ENCODE measurements around the gene DGUOK.

DNA sequence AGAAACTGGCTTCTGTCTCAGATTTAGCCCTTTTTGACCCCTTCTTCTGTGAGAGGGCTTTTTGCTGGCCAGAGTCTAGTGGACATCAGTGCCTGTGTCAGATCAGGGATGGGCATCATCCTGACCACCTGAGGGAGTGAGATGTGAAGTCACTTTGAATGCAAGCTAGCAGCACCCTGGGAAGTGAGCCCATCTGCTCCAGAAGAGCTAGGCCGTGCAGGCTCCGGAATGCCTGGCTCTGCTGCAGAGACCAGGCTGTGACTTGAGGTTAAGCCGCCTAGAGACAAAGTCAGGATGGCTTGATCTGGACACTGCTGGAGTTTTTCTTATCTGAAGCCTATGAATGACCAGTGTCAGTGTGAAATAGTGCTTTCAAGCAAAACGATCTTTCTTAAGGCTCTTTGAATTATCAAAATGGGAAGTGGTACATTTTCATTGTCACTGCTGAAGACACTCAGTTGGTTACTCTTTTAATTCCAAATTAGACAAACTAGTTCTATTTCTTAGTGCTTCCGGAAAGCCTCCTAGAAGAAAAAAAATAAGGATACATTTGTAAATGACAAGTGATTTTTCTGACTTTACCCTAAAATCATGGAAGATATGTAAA lies 20.8 kb downstream of the DGUOK start:
- TF ChIP-seq POLR2A (IDR thresholded peaks at IDR 0.05; ENCODE audit: low read depth, low read length) (no peak), POLR2AphosphoS5 (IDR thresholded peaks at IDR 0.05; ENCODE audit: low read length) (no peak), SUPT20H (IDR thresholded peaks at IDR 0.05; ENCODE audit: borderline replicate concordance, control insufficient read depth, low read depth, low read length) (no peak), RAD21 (IDR thresholded peaks at IDR 0.05; ENCODE audit: insufficient read depth, low read depth, low read length) (no peak)
- TF ChIP-seq, protein P1, sequence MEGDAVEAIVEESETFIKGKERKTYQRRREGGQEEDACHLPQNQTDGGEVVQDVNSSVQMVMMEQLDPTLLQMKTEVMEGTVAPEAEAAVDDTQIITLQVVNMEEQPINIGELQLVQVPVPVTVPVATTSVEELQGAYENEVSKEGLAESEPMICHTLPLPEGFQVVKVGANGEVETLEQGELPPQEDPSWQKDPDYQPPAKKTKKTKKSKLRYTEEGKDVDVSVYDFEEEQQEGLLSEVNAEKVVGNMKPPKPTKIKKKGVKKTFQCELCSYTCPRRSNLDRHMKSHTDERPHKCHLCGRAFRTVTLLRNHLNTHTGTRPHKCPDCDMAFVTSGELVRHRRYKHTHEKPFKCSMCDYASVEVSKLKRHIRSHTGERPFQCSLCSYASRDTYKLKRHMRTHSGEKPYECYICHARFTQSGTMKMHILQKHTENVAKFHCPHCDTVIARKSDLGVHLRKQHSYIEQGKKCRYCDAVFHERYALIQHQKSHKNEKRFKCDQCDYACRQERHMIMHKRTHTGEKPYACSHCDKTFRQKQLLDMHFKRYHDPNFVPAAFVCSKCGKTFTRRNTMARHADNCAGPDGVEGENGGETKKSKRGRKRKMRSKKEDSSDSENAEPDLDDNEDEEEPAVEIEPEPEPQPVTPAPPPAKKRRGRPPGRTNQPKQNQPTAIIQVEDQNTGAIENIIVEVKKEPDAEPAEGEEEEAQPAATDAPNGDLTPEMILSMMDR (IDR thresholded peaks at IDR 0.05 in 2 of 3, conservative IDR thresholded peaks at IDR 0.05 in 1 of 3; ENCODE audit: control insufficient read depth in 2 of 3, extremely low read depth in 1 of 3, insufficient read depth in 1 of 3, low read depth in 3 of 3, low read length in 3 of 3): no peak
- TF ChIP-seq, protein P2, sequence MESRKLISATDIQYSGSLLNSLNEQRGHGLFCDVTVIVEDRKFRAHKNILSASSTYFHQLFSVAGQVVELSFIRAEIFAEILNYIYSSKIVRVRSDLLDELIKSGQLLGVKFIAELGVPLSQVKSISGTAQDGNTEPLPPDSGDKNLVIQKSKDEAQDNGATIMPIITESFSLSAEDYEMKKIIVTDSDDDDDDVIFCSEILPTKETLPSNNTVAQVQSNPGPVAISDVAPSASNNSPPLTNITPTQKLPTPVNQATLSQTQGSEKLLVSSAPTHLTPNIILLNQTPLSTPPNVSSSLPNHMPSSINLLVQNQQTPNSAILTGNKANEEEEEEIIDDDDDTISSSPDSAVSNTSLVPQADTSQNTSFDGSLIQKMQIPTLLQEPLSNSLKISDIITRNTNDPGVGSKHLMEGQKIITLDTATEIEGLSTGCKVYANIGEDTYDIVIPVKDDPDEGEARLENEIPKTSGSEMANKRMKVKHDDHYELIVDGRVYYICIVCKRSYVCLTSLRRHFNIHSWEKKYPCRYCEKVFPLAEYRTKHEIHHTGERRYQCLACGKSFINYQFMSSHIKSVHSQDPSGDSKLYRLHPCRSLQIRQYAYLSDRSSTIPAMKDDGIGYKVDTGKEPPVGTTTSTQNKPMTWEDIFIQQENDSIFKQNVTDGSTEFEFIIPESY (IDR thresholded peaks at IDR 0.05): no peak
- TF ChIP-seq, protein P3, sequence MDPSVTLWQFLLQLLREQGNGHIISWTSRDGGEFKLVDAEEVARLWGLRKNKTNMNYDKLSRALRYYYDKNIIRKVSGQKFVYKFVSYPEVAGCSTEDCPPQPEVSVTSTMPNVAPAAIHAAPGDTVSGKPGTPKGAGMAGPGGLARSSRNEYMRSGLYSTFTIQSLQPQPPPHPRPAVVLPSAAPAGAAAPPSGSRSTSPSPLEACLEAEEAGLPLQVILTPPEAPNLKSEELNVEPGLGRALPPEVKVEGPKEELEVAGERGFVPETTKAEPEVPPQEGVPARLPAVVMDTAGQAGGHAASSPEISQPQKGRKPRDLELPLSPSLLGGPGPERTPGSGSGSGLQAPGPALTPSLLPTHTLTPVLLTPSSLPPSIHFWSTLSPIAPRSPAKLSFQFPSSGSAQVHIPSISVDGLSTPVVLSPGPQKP (IDR thresholded peaks at IDR 0.05; ENCODE audit: low read depth, low read length): no peak

Measured in GM12878 (cell line).